Endothelial cell (in vitro differentiated cells): ENCODE measurements around the gene LARP1. TPM values are rescaled to one million over a fixed set of nuclear protein-coding genes. Genes with fewer than 3 reads are reported as not detected.

ENCODE experiments used
- DNase-seq: peaks from one replicate; pipeline ENCODE4 v3.0.0; 2021; ENCODE audit warnings: low spot score
- H3K27ac Mint-ChIP-seq: one replicate; pipeline ENCODE4 v1.8.0; 2021; ENCODE audit warnings: mixed read lengths, inconsistent platforms; ENCODE audit not compliant: unreplicated experiment
- H3K27me3 Mint-ChIP-seq: one replicate; pipeline ENCODE4 v1.8.0; 2021; ENCODE audit warnings: mild to moderate bottlenecking, moderate library complexity, mixed read lengths, inconsistent platforms; ENCODE audit not compliant: unreplicated experiment
- H3K36me3 Mint-ChIP-seq: one replicate; pipeline ENCODE4 v1.8.0; 2021; ENCODE audit warnings: mild to moderate bottlenecking, low read depth, mixed read lengths, inconsistent platforms; ENCODE audit not compliant: unreplicated experiment
- H3K4me1 Mint-ChIP-seq: one replicate; pipeline ENCODE4 v1.8.0; 2021; ENCODE audit warnings: mild to moderate bottlenecking, mixed read lengths, inconsistent platforms; ENCODE audit not compliant: unreplicated experiment
- H3K4me3 Mint-ChIP-seq: one replicate; pipeline ENCODE4 v1.8.0; 2021; ENCODE audit warnings: mild to moderate bottlenecking, mixed read lengths, inconsistent platforms; ENCODE audit not compliant: unreplicated experiment
- H3K9me3 Mint-ChIP-seq: one replicate; pipeline ENCODE4 v1.8.0; 2021; ENCODE audit warnings: mixed read lengths, inconsistent platforms; ENCODE audit not compliant: unreplicated experiment
- total RNA-seq: library from RNA; stranded (reverse); fragmentation: NEBNext Ultra II Directional; extraction: Animal tissue kit (Norgen Biotek cat#: 25700); gene quantifications from one replicate; pipeline ENCODE4 v1.2.1, GENCODE V29; 2021; ENCODE audit not compliant: unreplicated experiment
- TF ChIP-seq, protein P1 (sequence below): fragments of 200-600 bp; sonication (generic); IDR thresholded peaks from one replicate; pipeline ENCODE4 v1.5.0; 2021; ENCODE audit warnings: antibody characterized with exemption; ENCODE audit not compliant: unreplicated experiment

Gene LARP1
- total RNA-seq, 1 donor from 2014 or later, result 198 TPM

DNA sequence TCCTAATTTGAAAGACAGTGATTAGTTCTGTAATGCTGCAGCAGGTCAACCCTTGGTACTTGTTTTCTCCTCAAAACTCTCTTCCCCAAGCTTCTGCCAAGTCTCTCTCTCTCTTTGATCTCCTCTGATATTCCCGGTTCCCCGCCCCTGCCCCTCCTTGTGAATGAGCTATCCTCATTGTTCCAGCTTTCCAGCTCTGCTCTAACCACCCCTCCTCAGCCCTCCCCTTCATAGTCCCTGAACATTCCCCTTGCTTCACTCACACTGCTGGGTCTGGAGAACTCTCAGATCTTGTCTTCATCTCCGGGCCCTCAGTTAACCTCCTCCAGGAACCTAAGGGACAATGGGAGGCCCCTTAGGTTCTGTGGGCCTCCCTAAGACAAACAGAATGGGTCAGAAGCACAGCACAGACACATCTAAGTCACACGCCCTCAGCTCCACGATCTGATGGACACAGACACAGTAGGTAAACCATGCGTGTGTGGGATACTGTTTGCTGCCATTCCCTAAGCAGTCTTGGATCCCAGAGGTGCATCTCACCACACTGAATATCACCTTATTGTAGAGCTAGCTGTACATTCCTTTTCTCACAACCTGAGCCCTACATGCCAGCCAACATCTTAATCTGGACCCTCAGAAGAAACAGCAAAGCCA, 17.4 kb upstream of the LARP1 start:
- no peak overlapping the region for H3K4me3 Mint-ChIP-seq

DNA sequence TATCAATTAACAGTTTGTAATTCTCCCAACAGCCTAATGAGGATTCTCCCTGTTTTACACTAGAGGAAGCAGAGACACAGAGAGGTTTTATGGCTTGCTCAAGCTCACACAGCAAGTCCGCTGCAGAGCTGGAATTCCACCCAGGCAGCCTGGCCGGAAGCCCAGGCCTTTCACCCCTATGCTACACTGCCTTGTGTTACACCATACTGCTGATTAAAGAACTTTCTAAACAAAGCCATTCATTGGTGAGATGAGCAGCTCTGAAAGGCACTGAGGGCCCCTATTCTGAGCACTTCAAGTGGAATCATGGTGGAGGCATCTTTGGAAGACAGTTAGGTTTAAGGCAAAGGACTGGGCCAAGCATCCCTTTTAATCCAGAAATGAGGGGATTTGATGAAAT, 14.7 kb upstream of the LARP1 start:
- DNase-seq, result no peak
- Mint-ChIP-seq H3K9me3 (no peaks in the 10 kb centered on the region), H3K4me3 (no peak overlapping the region), H3K27ac (no peak overlapping the region), H3K27me3 (no peaks in the 10 kb centered on the region), H3K4me1 (peaks cover 20% of the 10 kb centered on the region), H3K36me3 (no peaks in the 10 kb centered on the region)
- TF ChIP-seq, protein P1, sequence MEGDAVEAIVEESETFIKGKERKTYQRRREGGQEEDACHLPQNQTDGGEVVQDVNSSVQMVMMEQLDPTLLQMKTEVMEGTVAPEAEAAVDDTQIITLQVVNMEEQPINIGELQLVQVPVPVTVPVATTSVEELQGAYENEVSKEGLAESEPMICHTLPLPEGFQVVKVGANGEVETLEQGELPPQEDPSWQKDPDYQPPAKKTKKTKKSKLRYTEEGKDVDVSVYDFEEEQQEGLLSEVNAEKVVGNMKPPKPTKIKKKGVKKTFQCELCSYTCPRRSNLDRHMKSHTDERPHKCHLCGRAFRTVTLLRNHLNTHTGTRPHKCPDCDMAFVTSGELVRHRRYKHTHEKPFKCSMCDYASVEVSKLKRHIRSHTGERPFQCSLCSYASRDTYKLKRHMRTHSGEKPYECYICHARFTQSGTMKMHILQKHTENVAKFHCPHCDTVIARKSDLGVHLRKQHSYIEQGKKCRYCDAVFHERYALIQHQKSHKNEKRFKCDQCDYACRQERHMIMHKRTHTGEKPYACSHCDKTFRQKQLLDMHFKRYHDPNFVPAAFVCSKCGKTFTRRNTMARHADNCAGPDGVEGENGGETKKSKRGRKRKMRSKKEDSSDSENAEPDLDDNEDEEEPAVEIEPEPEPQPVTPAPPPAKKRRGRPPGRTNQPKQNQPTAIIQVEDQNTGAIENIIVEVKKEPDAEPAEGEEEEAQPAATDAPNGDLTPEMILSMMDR, result no peak

More for the DNA sequence above, 17.4 kb upstream of the LARP1 start:
- Mint-ChIP-seq H3K27ac (no peak overlapping the region), H3K4me1 (peaks cover 20% of the 10 kb centered on the region), H3K27me3 (no peaks in the 10 kb centered on the region), H3K9me3 (no peaks in the 10 kb centered on the region), H3K36me3 (no peaks in the 10 kb centered on the region)
- no peak for DNase-seq
- TF ChIP-seq, protein P1, result no peak

DNA sequence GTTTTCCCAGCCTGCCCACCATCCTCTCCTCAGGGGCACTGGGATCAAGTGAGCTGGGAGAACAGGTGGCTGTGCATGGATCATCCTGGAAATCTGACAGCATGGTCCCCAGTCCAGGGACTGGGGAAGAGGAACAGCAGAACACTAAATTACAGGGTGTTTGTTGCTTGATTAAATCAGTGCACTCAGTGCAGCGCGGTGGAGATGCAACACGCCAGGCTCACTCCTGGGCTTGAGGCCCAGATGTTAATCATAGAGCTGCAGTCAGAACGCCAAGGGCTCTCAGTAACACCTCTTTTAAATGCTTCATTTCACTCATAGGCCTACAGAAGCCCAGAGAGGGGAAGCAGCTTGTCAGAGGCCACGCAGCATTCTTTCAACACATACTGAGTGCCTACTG, 14.2 kb upstream of the LARP1 start:
- no peak for DNase-seq
- Mint-ChIP-seq H3K4me3 (no peak overlapping the region), H3K4me1 (peaks cover 20% of the 10 kb centered on the region), H3K27ac (no peak overlapping the region), H3K27me3 (no peaks in the 10 kb centered on the region), H3K9me3 (no peaks in the 10 kb centered on the region), H3K36me3 (no peaks in the 10 kb centered on the region)
- TF ChIP-seq, protein P1, result no peak

DNA sequence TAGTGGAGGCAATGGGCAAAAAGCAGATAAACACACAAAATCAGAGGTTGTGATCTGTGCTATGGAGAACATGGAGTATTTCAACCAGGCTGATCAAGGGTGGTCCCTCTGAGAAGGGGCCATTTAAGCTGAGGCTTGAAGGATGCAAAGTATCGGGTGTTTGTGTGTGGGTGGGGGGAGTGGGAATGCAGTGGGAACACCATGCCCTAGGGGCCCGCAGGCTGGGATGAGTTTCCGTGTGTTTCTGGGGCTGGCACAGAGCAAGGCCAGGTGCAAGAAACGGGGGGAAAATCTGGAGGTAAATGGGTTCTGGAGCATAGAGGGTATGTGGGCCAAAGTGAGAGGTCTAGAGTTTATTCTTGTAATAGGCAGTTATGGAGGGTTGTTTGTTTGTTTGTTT, 13.8 kb upstream of the LARP1 start:
- Mint-ChIP-seq H3K9me3 (no peaks in the 10 kb centered on the region), H3K27ac (no peak overlapping the region), H3K36me3 (peaks cover 5% of the 10 kb centered on the region), H3K4me3 (no peak overlapping the region), H3K27me3 (no peaks in the 10 kb centered on the region), H3K4me1 (peaks cover 20% of the 10 kb centered on the region)
- TF ChIP-seq, protein P1, result no peak
- DNase-seq, result no peak

DNA sequence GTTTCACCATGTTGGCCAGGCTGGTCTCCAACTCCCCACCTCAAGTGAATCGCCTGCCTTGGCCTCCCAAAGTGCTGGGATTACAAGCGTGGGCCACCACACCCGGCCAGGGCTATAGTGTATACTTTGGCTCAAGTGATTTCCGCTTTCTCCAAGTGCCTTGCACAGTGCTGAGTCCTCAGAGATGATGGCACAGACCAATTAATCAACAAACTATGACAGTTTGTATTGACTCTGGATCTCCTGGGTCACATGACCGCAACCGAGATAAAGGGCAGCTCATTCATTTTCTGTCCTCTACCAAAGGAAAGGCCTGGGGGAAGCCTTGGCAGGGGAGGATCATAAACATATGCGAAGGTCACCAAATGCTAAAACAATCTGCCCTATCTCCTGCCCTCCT, 11.4 kb upstream of the LARP1 start:
- H3K4me3 Mint-ChIP-seq, result no peak overlapping the region
- H3K36me3 Mint-ChIP-seq, result peaks cover 7% of the 10 kb centered on the region
- H3K27me3 Mint-ChIP-seq, result no peaks in the 10 kb centered on the region
- H3K4me1 Mint-ChIP-seq, result peaks cover 14% of the 10 kb centered on the region
- TF ChIP-seq, protein P1, result no peak
- no peak for DNase-seq
- H3K27ac Mint-ChIP-seq, result no peak overlapping the region
- H3K9me3 Mint-ChIP-seq, result no peaks in the 10 kb centered on the region
